Nephron progenitor cell (in vitro differentiated cells): ENCODE measurements around the gene ACER3.

Source experiments
- DNase-seq: peaks from one replicate; pipeline ENCODE4 v3.0.0; 2021
- H3K27ac Mint-ChIP-seq: 2 replicates; pipeline ENCODE4 v1.8.0; 2021; ENCODE audit warnings: mild to moderate bottlenecking, moderate library complexity, mixed read lengths
- H3K27me3 Mint-ChIP-seq: 2 replicates; pipeline ENCODE4 v1.8.0; 2021; ENCODE audit warnings: mild to moderate bottlenecking, low read depth, mixed read lengths; ENCODE audit not compliant: poor library complexity
- H3K36me3 Mint-ChIP-seq: 2 replicates; pipeline ENCODE4 v1.8.0; 2021; ENCODE audit warnings: low read depth, mixed read lengths
- H3K4me1 Mint-ChIP-seq: 2 replicates; pipeline ENCODE4 v1.8.0; 2021; ENCODE audit warnings: mixed read lengths
- H3K4me3 Mint-ChIP-seq: 2 replicates; pipeline ENCODE4 v1.8.0; 2021; ENCODE audit warnings: mild to moderate bottlenecking, moderate library complexity, mixed read lengths
- H3K9me3 Mint-ChIP-seq: 2 replicates; pipeline ENCODE4 v1.8.0; 2021; ENCODE audit warnings: mild to moderate bottlenecking, moderate library complexity, mixed read lengths
- TF ChIP-seq, protein P1 (sequence below): fragments of 200-600 bp; sonication (generic); IDR thresholded peaks from 2 replicates; pipeline ENCODE4 v1.5.0; 2021; ENCODE audit warnings: antibody characterized with exemption

ACER3 gene

DNA sequence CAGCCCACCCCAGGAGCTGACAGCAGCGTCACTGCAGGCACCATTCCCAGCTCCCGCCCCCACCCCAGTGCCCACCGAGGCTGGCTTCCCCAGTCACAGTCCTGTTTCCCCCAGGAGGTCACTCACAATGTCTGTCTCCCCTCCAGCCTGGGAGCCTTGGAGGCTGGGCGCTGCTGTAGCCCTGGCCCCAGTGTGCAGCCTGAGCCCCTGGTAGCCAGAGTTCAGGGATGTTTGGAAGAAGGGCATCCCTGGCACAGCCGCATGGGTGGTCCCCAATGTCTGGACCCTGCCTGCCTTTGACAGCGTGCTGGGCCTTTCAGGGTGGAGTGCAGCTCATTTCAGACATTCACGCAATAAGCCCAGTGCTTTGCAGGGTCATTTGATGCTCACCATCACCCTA lies 210.4 kb downstream of the ACER3 start:
- no peak overlapping the region for H3K27ac Mint-ChIP-seq
- peaks cover 2% of the 10 kb centered on the region for H3K27me3 Mint-ChIP-seq
- no peak overlapping the region for H3K4me3 Mint-ChIP-seq
- no peaks in the 10 kb centered on the region for H3K36me3 Mint-ChIP-seq
- no peak for DNase-seq
- no peaks in the 10 kb centered on the region for H3K9me3 Mint-ChIP-seq
- TF ChIP-seq, protein P1, sequence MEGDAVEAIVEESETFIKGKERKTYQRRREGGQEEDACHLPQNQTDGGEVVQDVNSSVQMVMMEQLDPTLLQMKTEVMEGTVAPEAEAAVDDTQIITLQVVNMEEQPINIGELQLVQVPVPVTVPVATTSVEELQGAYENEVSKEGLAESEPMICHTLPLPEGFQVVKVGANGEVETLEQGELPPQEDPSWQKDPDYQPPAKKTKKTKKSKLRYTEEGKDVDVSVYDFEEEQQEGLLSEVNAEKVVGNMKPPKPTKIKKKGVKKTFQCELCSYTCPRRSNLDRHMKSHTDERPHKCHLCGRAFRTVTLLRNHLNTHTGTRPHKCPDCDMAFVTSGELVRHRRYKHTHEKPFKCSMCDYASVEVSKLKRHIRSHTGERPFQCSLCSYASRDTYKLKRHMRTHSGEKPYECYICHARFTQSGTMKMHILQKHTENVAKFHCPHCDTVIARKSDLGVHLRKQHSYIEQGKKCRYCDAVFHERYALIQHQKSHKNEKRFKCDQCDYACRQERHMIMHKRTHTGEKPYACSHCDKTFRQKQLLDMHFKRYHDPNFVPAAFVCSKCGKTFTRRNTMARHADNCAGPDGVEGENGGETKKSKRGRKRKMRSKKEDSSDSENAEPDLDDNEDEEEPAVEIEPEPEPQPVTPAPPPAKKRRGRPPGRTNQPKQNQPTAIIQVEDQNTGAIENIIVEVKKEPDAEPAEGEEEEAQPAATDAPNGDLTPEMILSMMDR = no peak
- H3K4me1 Mint-ChIP-seq = peaks cover 55% of the 10 kb centered on the region

DNA sequence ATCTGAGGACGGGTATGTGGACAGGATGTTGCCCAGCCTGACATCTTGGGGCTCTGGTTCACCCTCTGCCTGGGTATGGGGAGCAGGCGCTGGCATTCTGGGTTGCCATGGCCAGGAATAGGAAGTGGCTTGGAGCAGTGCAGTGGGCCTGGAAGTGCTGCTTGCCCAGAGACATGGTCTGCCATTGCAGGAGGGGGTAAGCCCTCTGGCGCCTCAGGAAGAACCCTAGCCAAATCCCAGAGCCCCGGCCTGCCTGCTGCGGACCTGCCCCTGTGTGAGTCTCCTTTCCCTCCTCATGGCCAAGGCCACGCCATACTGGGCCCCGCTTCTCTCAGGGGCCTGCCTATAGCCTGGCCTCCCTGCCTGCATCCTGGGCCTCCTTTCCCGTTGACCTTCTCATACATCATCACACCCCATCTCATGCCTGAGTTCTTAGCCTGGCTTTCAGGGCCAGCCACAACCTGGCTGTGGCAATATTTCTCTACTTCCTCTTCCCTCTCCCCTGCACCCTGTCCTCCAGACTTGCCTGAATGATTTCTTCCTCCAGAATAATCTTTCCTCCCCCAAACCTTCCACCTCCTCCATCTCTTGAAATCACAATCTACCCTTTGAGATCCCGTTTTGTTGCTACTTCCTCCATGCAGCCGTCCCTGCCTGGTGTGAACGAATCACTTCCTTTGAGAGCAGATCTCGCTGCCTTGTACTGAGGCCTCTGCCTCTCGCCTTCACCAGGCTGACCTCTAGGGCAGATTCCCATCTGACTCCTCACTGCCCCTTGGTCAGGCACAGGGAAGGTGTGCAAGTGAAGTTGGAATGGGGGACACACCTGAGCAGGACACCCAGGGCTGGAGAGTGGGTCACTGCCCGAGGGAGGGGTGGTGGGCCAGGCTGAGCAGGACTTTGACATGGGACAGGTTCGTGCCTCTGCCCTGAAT lies 211.2 kb downstream of the ACER3 start:
- H3K27ac Mint-ChIP-seq = peak overlapping the region; percentile 75
- TF ChIP-seq, protein P1 = no peak
- H3K4me1 Mint-ChIP-seq = peaks cover 54% of the 10 kb centered on the region
- H3K9me3 Mint-ChIP-seq = no peaks in the 10 kb centered on the region
- H3K27me3 Mint-ChIP-seq = peaks cover 2% of the 10 kb centered on the region
- DNase-seq = no peak
- no peaks in the 10 kb centered on the region for H3K36me3 Mint-ChIP-seq
- no peak overlapping the region for H3K4me3 Mint-ChIP-seq

DNA sequence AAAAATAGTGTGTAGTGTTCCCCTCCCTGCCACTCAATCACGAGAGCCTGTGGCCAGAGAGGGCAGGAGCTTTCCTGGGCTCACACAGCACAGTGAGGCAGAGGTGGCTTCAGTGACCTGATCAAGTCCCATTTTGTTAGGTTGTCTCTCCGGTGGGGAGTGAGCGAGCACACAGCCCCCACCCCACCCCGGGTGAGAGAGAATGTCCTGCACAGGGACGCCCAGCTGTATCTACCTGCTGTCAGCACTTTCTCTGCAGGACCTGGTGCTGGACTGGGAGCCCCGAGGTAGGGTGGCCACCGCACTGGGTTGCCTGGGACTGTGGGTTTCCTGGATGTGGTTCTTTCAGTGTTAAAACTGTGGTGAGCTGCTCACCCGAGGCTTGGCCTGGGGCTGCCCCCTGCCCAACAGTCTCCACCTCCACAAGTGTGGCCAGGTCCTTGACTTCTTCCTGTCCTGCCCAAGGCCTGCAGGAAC lies 212.2 kb downstream of the ACER3 start:
- Mint-ChIP-seq H3K4me3 (peak overlapping the region; percentile 30), H3K27me3 (peaks cover 2% of the 10 kb centered on the region), H3K36me3 (peaks cover 1% of the 10 kb centered on the region), H3K4me1 (peaks cover 46% of the 10 kb centered on the region), H3K27ac (peak overlapping the region; percentile 91), H3K9me3 (peaks cover 2% of the 10 kb centered on the region)
- TF ChIP-seq, protein P1 = no peak
- DNase-seq = no peak

DNA sequence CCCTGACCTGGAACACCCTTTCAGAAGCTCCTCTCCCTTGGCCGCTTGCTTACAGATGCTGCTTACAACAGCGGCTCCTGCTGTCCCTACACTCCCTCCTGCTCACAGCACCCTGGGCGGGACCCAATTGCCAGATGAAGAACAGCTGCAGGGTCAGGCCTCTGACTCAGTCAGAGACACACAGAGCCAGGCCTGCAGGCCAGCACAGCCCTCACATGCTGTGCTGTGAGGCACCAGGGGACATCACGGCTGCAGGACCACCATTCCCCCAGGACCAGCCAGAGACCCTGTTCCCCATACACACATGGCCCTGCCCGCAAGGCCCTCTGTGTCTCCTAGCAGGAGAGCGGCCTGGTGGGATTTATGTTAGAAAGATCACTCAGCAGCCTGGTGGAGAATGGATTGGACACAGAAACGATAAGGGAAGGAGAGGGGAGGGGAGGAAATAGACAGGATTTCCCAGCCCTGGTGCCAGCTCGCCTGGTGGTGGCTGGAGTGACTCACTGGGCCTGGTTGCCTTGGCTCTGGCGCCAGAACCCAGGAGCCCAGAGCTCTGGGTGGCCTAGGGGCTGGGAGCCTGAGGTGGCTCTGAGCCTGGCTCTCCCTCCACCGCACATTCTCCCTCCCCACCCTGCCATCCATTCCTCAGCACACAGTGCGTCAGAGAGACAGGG lies 212.7 kb downstream of the ACER3 start:
- peak; percentile 36 for DNase-seq
- Mint-ChIP-seq H3K27me3 (peaks cover 2% of the 10 kb centered on the region), H3K4me3 (peak overlapping the region; percentile 30)

DNA sequence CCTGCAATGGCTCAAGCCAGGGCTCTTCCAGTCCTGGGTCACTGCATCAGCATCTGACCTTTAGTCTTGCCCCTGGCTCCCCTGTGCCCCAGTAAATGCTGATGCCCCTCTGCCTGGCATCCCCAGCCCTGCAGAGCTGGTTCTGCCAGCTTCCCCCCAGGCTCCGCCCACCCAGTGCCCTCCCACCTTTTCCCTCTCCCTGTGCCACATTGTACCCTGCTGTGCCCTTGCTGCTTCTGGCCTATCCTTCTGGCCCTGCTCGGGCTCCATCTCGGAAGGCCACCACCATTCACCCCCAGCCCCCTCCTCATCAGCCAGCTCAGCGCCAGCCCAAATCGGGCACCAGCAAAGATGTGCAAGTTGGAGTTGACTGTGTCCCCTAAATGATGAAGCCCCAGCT lies 213.5 kb downstream of the ACER3 start:
- Mint-ChIP-seq H3K27ac (no peak overlapping the region), H3K9me3 (peaks cover 15% of the 10 kb centered on the region), H3K4me3 (no peak overlapping the region), H3K4me1 (peaks cover 34% of the 10 kb centered on the region), H3K36me3 (peaks cover 14% of the 10 kb centered on the region), H3K27me3 (peaks cover 2% of the 10 kb centered on the region)
- no peak for DNase-seq
- TF ChIP-seq, protein P1 = no peak

More for the DNA sequence above, 212.7 kb downstream of the ACER3 start:
- H3K4me1 Mint-ChIP-seq = peaks cover 40% of the 10 kb centered on the region
- TF ChIP-seq, protein P1 = no peak
- H3K27ac Mint-ChIP-seq = peak overlapping the region; percentile 91
- H3K36me3 Mint-ChIP-seq = peaks cover 7% of the 10 kb centered on the region
- peaks cover 8% of the 10 kb centered on the region for H3K9me3 Mint-ChIP-seq
